HG03342 (cell line): ENCODE measurements around the gene GPX4.

Experiments
- ATAC-seq: cut with Tn5 transposase; IDR thresholded peaks from one replicate; pipeline ENCODE4 v1.9.1; 2021; ENCODE audit warnings: mild to moderate bottlenecking, moderate library complexity; ENCODE audit not compliant: unreplicated experiment

Gene GPX4

GRCh38 chr19:1068009-1069001 is 35.5 kb upstream of the GPX4 start:
- no peak for ATAC-seq

GRCh38 chr19:1069009-1069779 is 34.6 kb upstream of the GPX4 start:
- ATAC-seq: no peak

DNA sequence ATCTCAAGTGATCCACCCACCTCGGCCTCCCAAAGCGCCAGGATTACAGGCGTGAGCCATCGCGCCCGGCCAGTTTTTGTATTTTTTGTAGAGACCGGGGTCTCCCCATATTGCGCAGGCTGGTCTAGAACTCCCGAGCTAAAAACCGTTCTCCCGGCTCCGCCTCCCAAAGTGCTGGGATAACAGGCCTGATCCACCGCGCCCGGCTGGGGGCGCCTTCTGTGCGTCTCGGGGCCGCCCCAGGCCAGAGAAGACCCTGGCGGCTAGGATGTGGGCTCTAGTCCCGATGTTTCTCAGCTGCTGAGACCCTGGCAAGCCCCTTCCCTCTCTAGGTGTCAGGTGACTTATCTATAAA is 33.2 kb upstream of the GPX4 start:
- no peak for ATAC-seq

GRCh38 chr19:1070931-1071791 is 32.6 kb upstream of the GPX4 start:
- ATAC-seq: no peak

DNA sequence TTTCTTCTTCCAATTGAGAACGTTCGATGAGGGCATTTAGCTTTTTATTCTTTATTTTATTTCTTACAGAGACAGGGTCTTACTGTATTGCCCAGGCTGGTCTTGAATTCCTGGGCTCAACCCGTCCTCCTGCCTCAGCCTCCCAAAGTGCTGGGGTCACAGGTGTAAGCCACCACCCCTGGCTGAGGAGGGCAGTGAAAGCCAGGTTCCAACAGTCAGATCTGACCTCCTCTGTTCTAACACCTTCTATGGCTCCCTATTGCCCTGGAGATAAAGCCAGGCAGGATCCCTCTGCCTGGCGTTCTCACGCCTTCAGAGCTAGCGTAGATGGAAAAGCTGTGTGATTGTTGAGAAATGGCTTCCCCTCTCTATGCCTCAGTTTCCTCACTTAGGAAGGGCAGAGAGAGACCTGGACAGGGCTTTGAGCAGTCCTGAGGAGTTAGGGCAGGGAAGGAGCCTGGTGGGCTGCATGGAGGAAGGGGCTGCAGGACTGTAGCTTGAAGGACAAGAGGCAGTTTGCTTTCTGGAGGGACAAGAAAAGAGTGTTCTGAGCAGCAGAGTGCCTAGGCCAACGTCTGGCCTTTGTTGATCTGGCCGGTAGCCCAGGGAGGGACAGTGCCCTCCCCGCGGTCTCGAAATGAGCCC is 31.3 kb upstream of the GPX4 start:
- no peak for ATAC-seq

DNA sequence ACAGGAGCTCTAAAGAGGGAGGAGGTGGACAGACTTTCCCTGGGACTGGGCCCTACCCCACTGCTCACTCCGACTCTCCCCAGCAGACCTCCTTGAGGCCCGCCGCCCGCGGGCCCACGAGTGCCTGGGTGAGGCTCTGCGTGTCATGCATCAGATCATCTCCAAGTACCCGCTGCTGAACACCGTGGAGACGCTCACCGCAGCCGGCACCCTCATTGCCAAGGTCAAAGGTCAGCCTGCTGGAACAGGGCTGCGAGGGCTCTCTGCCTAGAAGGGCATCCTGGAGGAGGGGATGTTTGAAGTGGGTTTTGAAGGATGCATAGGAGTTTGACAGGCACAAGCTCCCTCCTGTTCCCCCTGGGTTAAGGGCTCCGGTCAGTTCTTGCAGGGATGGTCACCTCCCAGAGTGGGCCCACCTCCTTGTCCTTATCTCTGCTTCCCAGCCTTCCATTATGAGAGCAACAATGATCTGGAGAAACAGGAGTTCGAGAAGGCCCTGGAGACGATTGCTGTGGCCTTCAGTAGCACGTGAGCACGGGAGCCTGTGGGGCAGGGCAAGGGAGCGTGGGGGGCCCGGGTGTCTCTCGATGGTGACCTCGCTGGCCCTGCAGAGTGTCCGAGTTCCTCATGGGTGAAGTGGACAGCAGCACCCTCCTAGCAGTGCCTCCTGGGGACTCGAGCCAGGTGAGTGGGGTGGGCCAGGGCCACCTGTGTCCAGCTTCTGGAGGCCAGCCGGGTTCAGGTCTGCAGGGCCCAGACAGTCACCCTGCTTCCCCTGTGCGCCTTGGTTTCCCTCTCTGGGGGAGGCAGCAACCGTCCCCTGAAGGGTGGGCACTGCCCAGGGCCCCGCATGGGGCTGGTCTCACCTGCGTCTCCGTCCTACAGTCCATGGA is 30.5 kb upstream of the GPX4 start:
- no peak for ATAC-seq

- no peak for ATAC-seq
Observed at GRCh38 chr19:1073956-1074517, 29.8 kb upstream of the GPX4 start.

DNA sequence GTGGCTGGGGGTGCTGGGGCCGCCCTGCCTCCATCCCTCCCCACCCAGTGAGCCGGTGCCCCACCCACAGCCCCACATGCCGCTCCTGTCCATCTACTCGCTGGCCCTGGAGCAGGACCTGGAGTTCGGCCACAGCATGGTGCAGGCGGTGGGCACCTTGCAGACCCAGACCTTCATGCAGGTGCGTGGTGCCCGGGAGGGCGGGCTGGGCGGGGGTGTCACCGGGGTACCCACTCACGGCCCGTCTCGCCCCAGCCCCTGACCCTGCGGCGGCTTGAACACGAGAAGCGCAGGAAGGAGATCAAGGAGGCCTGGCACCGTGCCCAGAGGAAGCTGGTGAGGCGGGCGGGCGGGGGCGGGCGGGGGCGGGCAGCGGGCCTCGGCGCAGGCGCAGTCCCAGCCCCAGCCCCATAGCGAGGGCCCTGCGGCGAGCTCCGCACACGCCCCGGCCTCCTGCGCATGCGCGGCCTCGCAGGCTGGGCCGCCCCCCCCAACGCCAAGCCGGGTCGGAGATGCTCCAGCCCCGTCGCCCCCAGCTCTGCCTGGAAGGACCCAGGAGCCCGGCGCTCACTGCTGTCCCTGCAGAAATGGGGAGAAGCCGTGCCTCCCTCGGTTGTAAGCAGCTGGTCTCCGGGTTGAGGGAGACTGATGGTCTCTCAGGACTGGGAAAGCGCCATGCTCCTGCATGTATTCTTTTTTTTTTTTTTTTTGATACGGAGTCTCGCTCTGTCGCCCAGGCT is 29.1 kb upstream of the GPX4 start:
- no peak for ATAC-seq

GRCh38 chr19:1076046-1076386 is 27.8 kb upstream of the GPX4 start:
- no peak for ATAC-seq

DNA sequence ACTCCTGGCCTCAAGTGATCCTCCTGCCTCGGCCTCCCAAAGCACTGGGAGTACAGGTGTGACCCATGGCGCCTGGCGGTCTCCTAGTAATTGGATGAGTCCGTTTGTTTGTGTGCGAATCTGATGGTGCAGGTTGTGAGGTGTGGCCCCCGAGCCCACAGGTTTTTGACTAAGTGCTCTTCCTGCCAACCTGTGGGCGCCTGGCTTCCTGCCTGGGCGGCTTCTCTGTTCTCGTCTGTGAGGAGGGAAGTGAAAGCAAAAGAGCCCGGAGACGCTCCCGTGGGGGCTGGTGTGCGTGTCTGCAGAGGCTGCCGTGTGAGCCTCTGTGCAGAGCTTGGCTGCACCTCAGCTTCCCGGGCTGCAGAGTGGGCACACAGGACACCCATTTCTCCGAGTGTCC is 26.8 kb upstream of the GPX4 start:
- peak; percentile 66 for ATAC-seq

DNA sequence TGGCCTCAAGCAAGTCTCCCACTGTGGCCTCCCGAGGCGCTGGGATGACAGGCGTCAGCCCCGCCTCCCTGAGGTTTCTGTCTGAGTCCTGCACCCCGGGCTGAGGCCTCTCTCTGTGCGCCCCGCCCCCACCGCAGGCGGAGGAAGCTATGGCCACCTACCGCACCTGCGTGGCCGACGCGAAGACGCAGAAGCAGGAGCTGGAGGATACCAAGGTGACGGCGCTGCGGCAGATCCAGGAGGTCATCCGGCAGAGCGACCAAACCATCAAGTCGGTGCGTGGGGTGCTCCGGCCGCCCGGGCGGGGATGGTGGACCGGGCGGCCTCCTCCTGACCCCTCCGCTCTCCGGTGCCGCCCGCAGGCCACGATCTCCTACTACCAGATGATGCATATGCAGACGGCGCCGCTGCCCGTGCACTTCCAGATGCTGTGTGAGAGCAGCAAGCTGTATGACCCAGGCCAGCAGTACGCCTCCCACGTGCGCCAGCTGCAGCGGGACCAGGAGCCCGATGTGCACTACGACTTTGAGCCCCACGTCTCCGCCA is 24.2 kb upstream of the GPX4 start:
- ATAC-seq: no peak

DNA sequence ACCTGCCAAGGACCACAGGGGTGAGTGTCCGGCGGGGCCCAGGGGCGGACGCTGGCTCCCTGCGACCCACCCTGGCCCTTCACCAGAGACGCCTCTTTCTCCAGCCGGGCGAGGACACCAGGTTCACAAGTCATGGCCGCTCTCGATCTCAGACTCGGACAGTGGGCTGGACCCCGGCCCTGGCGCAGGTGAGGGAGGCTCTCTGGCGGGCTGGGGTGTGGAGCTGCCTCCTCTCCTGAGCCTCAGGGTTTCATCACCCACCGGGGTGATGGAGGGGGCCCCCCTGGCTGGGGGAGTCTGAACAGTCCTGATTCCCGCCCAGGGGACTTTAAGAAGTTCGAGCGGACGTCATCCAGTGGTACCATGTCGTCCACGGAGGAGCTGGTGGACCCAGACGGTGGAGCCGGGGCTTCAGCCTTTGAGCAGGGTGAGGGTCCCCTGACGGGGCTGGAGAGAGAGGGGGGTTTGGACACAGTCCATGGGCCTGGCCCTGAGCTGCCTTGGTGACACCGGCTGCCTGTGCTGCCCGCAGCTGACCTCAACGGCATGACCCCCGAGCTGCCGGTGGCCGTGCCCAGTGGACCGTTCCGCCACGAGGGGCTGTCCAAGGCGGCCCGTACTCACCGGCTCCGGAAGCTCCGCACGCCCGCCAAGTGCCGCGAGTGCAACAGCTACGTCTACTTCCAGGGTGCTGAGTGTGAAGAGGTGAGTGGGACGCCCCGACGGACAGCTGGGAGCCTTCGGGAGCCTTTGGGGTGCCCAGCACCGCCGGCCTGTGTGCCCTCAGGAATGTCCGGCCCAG is 23.2 kb upstream of the GPX4 start:
- ATAC-seq: no peak

DNA sequence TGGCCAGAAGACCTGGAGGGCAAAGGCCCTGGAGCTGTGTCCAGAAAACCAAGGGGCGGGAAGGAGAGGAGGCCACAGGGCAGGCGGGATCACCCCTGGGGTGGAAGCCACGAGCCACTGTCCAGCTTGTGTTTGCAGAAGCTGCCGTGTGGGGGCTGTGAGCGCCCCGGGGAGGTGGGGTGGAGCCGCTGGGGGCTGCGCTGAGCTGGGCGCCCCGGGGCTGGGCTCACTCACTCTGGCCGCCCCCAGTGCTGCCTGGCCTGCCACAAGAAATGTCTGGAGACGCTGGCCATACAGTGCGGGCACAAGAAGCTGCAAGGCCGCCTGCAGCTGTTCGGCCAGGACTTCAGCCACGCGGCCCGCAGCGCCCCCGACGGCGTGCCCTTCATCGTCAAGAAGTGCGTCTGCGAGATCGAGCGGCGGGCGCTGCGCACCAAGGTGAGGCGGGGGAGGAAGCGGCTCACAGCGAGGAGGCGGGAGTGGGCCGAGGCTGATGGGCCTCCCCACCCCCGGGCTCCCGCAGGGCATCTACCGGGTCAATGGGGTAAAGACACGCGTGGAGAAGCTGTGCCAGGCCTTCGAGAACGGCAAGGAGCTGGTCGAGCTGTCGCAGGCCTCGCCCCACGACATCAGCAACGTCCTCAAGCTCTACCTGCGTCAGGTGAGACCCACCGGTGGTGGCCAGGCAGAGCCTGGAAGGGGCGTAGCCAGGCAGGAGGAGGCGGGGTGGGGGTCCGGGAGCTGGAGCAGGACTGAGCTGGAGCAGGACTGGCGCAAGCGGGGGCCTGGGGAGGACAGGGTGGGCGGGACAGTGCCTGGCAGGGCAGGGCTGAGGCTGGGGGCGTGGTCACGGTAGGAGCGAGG is 22.3 kb upstream of the GPX4 start:
- ATAC-seq: no peak

GRCh38 chr19:1082165-1082927 is 21.4 kb upstream of the GPX4 start:
- no peak for ATAC-seq

GRCh38 chr19:1082928-1083816 is 20.6 kb upstream of the GPX4 start:
- no peak for ATAC-seq
